GM12875 (cell line): ENCODE data around the gene WNT7A.

Source experiments
- H3K4me3 ChIP-seq: one replicate; pipeline ENCODE4 v1.5.1; 2011; ENCODE audit warnings: low read depth, low read length, control low read depth
- CTCF ChIP-seq: IDR thresholded peaks from 2 replicates; pipeline ENCODE4 v1.5.1; 2011; ENCODE audit warnings: low read depth, mild to moderate bottlenecking, control low read depth, inconsistent platforms, low read length, moderate library complexity, borderline replicate concordance; ENCODE audit not compliant: insufficient read depth

Gene WNT7A

GRCh38 chr3:13865106-13865505 lies 14.8 kb downstream of the WNT7A start:
- no peak for TF ChIP-seq CTCF
- no peak overlapping the region for H3K4me3 ChIP-seq

GRCh38 chr3:13863965-13864595 lies 15.8 kb downstream of the WNT7A start:
- H3K4me3 ChIP-seq: no peak overlapping the region
- TF ChIP-seq CTCF: no peak

- H3K4me3 ChIP-seq: no peak overlapping the region
- no peak for TF ChIP-seq CTCF
These were observed 16.4 kb downstream of the WNT7A start for GRCh38 chr3:13863382-13863952.

- TF ChIP-seq CTCF: no peak
- H3K4me3 ChIP-seq: no peak overlapping the region
These were observed 18.4 kb downstream of the WNT7A start for GRCh38 chr3:13861461-13861860.

GRCh38 chr3:13860001-13860400 lies 19.9 kb downstream of the WNT7A start:
- no peak overlapping the region for H3K4me3 ChIP-seq
- no peak for TF ChIP-seq CTCF

GRCh38 chr3:13858768-13859520 lies 20.9 kb downstream of the WNT7A start:
- H3K4me3 ChIP-seq: no peak overlapping the region

More at GRCh38 chr3:13858768-13859520, 20.9 kb downstream of the WNT7A start:
- no peak for TF ChIP-seq CTCF
